HAP-1 (cell line): ENCODE data around the gene GNG2.

Source experiments
- DNase-seq, 2 experiments: peaks; one replicate each; pipeline ENCODE4 v3.0.0-alpha.2; 2016 to 2020; ENCODE audit warnings: low spot score in 2 of 2
- H3K27me3 ChIP-seq: fragments of 250-450 bp; sonication (Bioruptor Pico); 2 replicates; pipeline ENCODE4 v1.5.1; 2020; ENCODE audit warnings: low read depth, mild to moderate bottlenecking, moderate library complexity
- H3K36me3 ChIP-seq: fragments of 250-450 bp; sonication (Bioruptor Pico); replicated peaks from 2 replicates; pipeline ENCODE4 v1.5.1; 2020; ENCODE audit warnings: mild to moderate bottlenecking
- H3K4me1 ChIP-seq: fragments of 250-450 bp; sonication (Bioruptor Pico); 2 replicates; pipeline ENCODE4 v1.5.1; 2020; ENCODE audit warnings: mild to moderate bottlenecking
- H3K4me3 ChIP-seq: fragments of 250-450 bp; sonication (Bioruptor Pico); 2 replicates; pipeline ENCODE4 v1.5.1; 2020; ENCODE audit warnings: mild to moderate bottlenecking, moderate library complexity
- H3K9me3 ChIP-seq: fragments of 250-450 bp; sonication (Bioruptor Pico); 2 replicates; pipeline ENCODE4 v1.5.1; 2020; ENCODE audit warnings: mild to moderate bottlenecking, moderate library complexity
- in situ Hi-C: fragments of 300-500 bp; cut with MboI; formaldehyde crosslinking; loops from 3 replicates; pipeline ENCODE4 v1.14.3; 2020; ENCODE audit warnings: low sequenced_read_pairs, inconsistent platforms, mixed read lengths

GNG2 gene

DNA sequence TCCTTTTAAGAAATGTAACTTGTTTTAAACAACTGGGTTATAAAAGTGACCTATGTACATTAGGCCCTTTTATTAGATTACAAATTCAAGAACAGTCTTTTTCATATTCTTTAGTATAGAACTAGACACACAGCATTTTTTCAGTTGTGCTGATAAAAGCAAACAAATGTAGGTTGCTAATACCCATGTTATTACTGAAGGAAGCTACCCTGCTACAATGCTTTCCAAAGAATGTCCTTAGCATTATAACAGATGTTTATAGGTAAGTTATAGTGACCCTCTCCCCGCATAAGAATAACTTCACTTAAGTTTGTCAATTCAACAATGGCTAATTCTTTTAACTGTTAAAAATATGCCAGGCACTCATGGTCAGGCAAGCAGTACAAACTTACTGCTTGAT is 146.8 kb downstream of the GNG2 start:
- in situ Hi-C loops: no loop called here
- Histone ChIP-seq H3K9me3 (no peaks in the 10 kb centered on the region), H3K4me1 (peaks cover 25% of the 10 kb centered on the region), H3K36me3 (peaks cover 96% of the 10 kb centered on the region), H3K4me3 (no peak overlapping the region), H3K27me3 (no peaks in the 10 kb centered on the region)
- peak in 1 of 2 experiments; percentile 80 for DNase-seq

DNA sequence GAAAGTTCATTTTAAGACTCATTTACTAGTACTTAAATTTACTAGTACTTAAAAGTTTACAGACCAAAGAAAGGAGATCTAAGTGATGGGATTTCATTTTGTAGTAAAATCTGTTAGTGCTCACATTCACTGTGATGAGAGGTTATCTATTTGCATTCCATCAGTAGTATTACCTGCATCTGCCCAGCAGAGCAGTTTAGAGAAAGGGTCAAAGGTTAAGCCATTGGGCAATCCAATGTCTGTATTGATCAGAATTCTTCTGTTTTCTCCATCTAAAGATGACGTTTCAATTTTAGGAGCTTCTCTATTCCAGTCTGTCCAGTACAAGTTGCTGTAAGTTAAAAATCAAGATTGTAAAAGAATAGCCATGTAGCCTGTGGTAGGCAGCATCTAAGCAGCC is 147.2 kb downstream of the GNG2 start:
- H3K4me3 ChIP-seq: no peak overlapping the region
- in situ Hi-C loops: no loop called here

GRCh38 chr14:52008136-52008535 is 147.7 kb downstream of the GNG2 start:
- DNase-seq: no peak
- Histone ChIP-seq H3K36me3 (peaks cover 89% of the 10 kb centered on the region), H3K9me3 (no peaks in the 10 kb centered on the region), H3K27me3 (no peaks in the 10 kb centered on the region), H3K4me3 (no peak overlapping the region), H3K4me1 (peaks cover 32% of the 10 kb centered on the region)
- in situ Hi-C loops: no loop called here

More for the DNA sequence above, 147.2 kb downstream of the GNG2 start:
- DNase-seq: no peak
- no peaks in the 10 kb centered on the region for H3K27me3 ChIP-seq
- peaks cover 27% of the 10 kb centered on the region for H3K4me1 ChIP-seq
- H3K36me3 ChIP-seq: peaks cover 94% of the 10 kb centered on the region
- H3K9me3 ChIP-seq: no peaks in the 10 kb centered on the region

DNA sequence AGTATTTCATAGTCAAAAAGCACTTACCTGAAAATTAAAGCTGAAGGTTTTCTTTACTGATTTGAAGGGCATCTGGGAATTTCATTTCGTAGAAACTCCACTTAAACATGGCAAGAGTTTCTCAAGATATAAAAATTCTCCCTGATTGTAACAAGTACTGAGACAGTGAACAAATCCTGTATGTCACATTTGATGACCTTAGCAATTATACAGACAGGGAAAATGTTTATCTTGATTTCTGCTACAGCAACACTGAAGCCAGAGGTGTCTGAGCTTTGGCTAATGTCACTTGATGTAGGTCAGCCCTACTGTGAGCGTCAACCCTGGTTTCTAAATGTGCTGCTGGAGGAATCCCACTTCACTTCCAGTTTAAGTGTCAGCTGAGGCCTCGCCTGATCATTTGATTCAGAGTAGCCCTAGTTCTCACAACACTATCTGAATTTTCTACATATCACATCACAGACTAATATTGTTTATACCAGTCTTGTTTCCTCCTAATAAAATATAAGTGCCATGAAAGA is 149.8 kb downstream of the GNG2 start:
- Histone ChIP-seq H3K4me3 (no peak overlapping the region), H3K9me3 (no peaks in the 10 kb centered on the region), H3K4me1 (peaks cover 33% of the 10 kb centered on the region), H3K36me3 (peaks cover 72% of the 10 kb centered on the region), H3K27me3 (no peaks in the 10 kb centered on the region)
- DNase-seq: no peak
- in situ Hi-C loops: no loop called here

- in situ Hi-C loops: no loop called here
- Histone ChIP-seq H3K4me1 (peaks cover 23% of the 10 kb centered on the region), H3K9me3 (no peaks in the 10 kb centered on the region), H3K4me3 (no peak overlapping the region), H3K36me3 (peaks cover 59% of the 10 kb centered on the region), H3K27me3 (no peaks in the 10 kb centered on the region)
- DNase-seq: no peak
Measured at GRCh38 chr14:52011523-52011922, 151.1 kb downstream of the GNG2 start.

DNA sequence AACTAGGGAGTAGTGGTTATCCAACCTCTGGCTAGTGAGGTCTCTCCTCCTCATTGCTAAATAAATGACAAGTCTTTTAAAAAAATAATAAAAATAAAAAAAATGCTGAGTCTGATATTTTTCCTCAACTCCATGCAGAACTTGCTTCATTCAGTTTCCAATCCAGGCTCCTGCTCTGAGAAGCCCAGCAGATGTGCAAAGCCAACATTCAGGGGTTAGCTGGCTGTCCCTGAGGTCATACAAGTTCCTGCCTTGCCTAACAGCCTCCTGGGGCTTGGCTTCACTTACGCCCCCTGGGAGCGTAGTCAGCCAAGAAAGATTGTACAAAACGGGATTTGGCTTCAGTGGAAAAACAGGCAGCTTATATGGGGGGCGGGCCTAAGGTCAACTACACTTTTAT is 152.2 kb downstream of the GNG2 start:
- no peaks in the 10 kb centered on the region for H3K9me3 ChIP-seq
- no peaks in the 10 kb centered on the region for H3K27me3 ChIP-seq
- DNase-seq: peak in 1 of 2 experiments; percentile 48
- H3K4me3 ChIP-seq: no peak overlapping the region
- peaks cover 14% of the 10 kb centered on the region for H3K4me1 ChIP-seq
- in situ Hi-C loops: no loop called here
- H3K36me3 ChIP-seq: peaks cover 52% of the 10 kb centered on the region

DNA sequence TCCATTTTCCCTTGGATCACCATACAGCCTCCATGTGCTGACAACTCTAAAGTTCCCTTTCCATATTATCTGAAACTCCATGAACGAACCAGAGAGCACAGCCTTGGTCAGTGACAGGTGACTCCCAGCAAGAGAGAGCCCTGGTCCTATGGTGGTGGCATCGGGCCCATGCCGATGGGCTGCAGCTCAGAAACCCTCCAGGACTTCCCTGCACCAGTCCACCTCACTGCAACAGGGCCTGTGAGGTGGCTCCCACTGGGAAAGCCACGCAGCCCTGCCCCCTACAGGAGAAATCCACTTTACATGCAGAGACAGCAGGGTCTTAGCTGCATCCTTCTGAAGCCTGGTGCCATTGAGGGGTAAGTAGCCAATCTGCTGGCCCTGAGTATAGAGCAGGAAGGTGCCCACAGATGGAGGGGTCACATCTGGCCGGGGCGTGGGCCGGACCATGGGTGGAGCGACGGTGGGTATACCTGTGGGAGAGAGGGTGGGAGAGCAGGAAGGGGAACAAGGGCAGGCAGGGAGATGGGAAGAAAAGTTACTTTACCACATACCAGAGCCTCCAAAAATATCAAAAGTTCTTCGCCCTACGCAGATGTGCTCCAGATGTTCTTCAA is 153.7 kb downstream of the GNG2 start:
- Histone ChIP-seq H3K9me3 (no peaks in the 10 kb centered on the region), H3K4me3 (no peak overlapping the region), H3K27me3 (no peaks in the 10 kb centered on the region), H3K4me1 (peaks cover 10% of the 10 kb centered on the region), H3K36me3 (peaks cover 37% of the 10 kb centered on the region)
- peak in 1 of 2 experiments; percentile 74 for DNase-seq
- in situ Hi-C loops: no loop called here

- peaks cover 31% of the 10 kb centered on the region for H3K36me3 ChIP-seq
- no peaks in the 10 kb centered on the region for H3K9me3 ChIP-seq
- peaks cover 10% of the 10 kb centered on the region for H3K4me1 ChIP-seq
- H3K27me3 ChIP-seq: no peaks in the 10 kb centered on the region
- H3K4me3 ChIP-seq: no peak overlapping the region
- no peak for DNase-seq
- in situ Hi-C loops: no loop called here
Measured at GRCh38 chr14:52014601-52015267, 154.3 kb downstream of the GNG2 start.

DNA sequence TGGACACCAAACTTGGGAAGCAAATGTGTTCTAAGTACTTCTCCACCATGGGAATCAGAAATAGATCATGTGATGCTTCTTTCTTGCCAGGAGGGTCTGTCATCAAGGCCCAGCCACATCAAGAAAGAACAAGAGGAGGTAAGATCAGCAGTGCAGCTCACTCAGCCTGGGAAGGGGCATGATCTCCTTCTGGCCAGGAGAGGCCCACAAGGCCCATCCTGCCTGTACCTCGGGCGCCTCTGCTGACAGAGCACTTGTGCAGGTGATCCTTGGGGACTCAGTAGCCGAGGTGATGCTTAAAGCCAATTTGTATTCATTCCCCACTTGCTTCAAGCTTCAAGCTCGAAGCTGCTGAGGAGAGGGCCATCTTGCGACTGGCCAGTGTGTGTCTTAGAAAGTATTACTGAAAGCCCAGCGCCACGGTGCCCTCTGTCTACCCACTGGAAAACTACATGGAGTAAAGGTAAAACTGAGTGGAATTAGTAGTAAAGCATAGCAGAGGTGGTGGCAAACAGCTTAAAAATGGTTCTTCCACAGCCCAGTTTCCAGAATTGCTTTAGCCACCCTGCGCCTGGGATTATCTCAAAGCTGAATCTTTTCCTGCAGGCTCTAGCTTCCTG is 155.1 kb downstream of the GNG2 start:
- no peaks in the 10 kb centered on the region for H3K9me3 ChIP-seq
- H3K36me3 ChIP-seq: peaks cover 23% of the 10 kb centered on the region
- H3K27me3 ChIP-seq: no peaks in the 10 kb centered on the region
- no peak overlapping the region for H3K4me3 ChIP-seq
- peaks cover 16% of the 10 kb centered on the region for H3K4me1 ChIP-seq
- in situ Hi-C loops: no loop called here
- peak in 1 of 2 experiments; percentile 59 for DNase-seq

GRCh38 chr14:52018252-52018651 is 157.8 kb downstream of the GNG2 start:
- Histone ChIP-seq H3K36me3 (peaks cover 4% of the 10 kb centered on the region; the same call in 1 of the 2 replicates), H3K9me3 (no peaks in the 10 kb centered on the region)

DNA sequence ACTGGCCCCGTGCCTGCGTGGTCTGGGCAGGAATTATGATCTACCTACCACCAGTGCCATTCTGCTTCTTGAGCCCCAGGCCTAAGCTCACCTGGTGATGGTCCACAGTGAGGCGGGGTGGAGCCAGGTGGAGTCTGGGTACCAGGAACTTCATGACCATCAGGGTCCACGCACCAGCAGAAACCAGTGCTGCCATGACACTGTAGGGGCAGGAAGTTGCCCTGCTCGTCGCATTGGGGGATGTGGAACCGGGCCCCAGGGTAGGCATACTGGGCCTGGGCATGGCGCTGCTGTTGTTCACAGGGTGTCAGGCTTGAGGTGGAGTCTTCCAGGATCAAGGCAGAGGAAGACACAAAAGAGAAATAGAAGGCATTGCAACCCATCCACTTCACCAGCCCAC is 158.6 kb downstream of the GNG2 start:
- Histone ChIP-seq H3K36me3 (peaks cover under 1% of the 10 kb centered on the region; the same call in 1 of the 2 replicates), H3K9me3 (no peaks in the 10 kb centered on the region), H3K27me3 (no peaks in the 10 kb centered on the region), H3K4me1 (peaks cover 21% of the 10 kb centered on the region), H3K4me3 (no peak overlapping the region)
- in situ Hi-C loops: no loop called here
- no peak for DNase-seq

More at GRCh38 chr14:52018252-52018651, 157.8 kb downstream of the GNG2 start:
- DNase-seq: no peak
- no peaks in the 10 kb centered on the region for H3K27me3 ChIP-seq
- H3K4me3 ChIP-seq: no peak overlapping the region
- H3K4me1 ChIP-seq: peaks cover 21% of the 10 kb centered on the region
- in situ Hi-C loops: no loop called here
